DOHH2 (cell line): ENCODE results near the gene ANO10.

Experiments used
- H3F3A ChIP-seq: fragments of 200-600 bp; sonication (generic), shearing (Covaris generic); 2 replicates; pipeline ENCODE4 v1.6.0; 2016; ENCODE audit warnings: antibody characterized with exemption, mild to moderate bottlenecking; ENCODE audit not compliant: control insufficient read depth, insufficient read depth
- H3K27ac ChIP-seq: fragments of 200-600 bp; sonication (generic); 2 replicates; pipeline ENCODE4 v1.5.1; 2014; ENCODE audit warnings: low read depth, mild to moderate bottlenecking, low read length, moderate library complexity
- H3K27me3 ChIP-seq: fragments of 200-600 bp; sonication (generic); 2 replicates; pipeline ENCODE4 v1.6.1; 2014; ENCODE audit warnings: mild to moderate bottlenecking, low read length, mixed read lengths; ENCODE audit not compliant: control insufficient read depth
- H3K36me3 ChIP-seq: fragments of 200-600 bp; sonication (generic); 2 replicates; pipeline ENCODE4 v1.6.1; 2014; ENCODE audit warnings: mild to moderate bottlenecking, low read length, moderate library complexity, mixed read lengths; ENCODE audit not compliant: control insufficient read depth
- H3K4me1 ChIP-seq: fragments of 200-600 bp; sonication (generic); 2 replicates; pipeline ENCODE4 v1.6.1; 2014; ENCODE audit warnings: mild to moderate bottlenecking, low read length, mixed read lengths; ENCODE audit not compliant: control insufficient read depth
- H3K4me2 ChIP-seq: fragments of 200-600 bp; sonication (generic); 2 replicates; pipeline ENCODE4 v1.6.0; 2014; ENCODE audit warnings: mild to moderate bottlenecking, low read length, moderate library complexity
- H3K4me3 ChIP-seq: fragments of 200-600 bp; sonication (generic); 2 replicates; pipeline ENCODE4 v1.5.1; 2014; ENCODE audit warnings: mild to moderate bottlenecking, low read length, mixed read lengths
- H3K79me2 ChIP-seq: fragments of 200-600 bp; sonication (generic); 2 replicates; pipeline ENCODE4 v1.6.1; 2014; ENCODE audit warnings: mild to moderate bottlenecking, low read length, mixed read lengths; ENCODE audit not compliant: control insufficient read depth
- H3K9me2 ChIP-seq: fragments of 200-600 bp; sonication (generic); replicated peaks from 2 replicates; pipeline ENCODE4 v1.6.1; 2014; ENCODE audit warnings: mild to moderate bottlenecking, low read length, mixed read lengths; ENCODE audit not compliant: control insufficient read depth
- H3K9me3 ChIP-seq: fragments of 200-600 bp; sonication (generic); 2 replicates; pipeline ENCODE4 v1.6.1; 2014; ENCODE audit warnings: antibody characterized with exemption, low read length, mixed read lengths; ENCODE audit not compliant: control insufficient read depth, insufficient read depth
- H4K20me1 ChIP-seq: fragments of 200-600 bp; sonication (generic); 2 replicates; pipeline ENCODE4 v1.6.0; 2014; ENCODE audit warnings: low read depth, mild to moderate bottlenecking, antibody characterized with exemption, low read length, moderate library complexity; ENCODE audit not compliant: control insufficient read depth, insufficient read depth
- EZH2phosphoT487 ChIP-seq: fragments of 200-600 bp; sonication (generic); IDR thresholded peaks from 2 replicates; pipeline ENCODE4 v1.6.1; 2017; ENCODE audit warnings: borderline replicate concordance, mild to moderate bottlenecking, antibody characterized with exemption, low read length, moderate library complexity, mixed read lengths
- TF ChIP-seq, protein P1 (sequence below): fragments of 200-600 bp; sonication (generic); IDR thresholded peaks from one replicate; pipeline ENCODE4 v1.5.1; 2014; ENCODE audit warnings: antibody characterized with exemption, mild to moderate bottlenecking, low read depth, low read length; ENCODE audit not compliant: poor library complexity, severe bottlenecking

The ANO10 gene

DNA sequence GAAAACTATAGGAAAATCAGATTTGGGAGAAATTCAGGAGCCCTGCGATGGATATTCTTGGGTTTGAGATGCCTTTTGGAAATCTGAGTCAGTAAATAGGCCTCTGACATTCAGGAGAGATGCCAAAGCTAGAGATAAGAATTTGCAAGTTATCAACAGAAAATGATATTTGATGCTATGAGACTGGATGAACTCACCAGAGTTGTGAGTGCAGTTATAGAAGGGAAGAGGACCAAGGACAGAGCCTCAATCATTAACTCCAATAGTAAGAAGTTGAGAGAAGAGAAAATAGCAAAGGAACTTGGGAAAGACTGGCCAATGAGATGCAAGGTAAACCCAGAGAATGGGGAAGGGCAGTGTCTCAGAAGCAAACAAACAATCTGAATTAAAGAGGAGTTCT, 7.9 kb upstream of the ANO10 start:
- Histone ChIP-seq H3K4me2 (no peak overlapping the region), H3F3A (no peaks in the 10 kb centered on the region), H3K9me2 (no peaks in the 10 kb centered on the region), H3K27me3 (no peaks in the 10 kb centered on the region), H3K9me3 (no peaks in the 10 kb centered on the region), H3K4me1 (no peaks in the 10 kb centered on the region), H3K27ac (no peak overlapping the region), H3K36me3 (no peaks in the 10 kb centered on the region), H3K4me3 (no peak overlapping the region), H4K20me1 (no peaks in the 10 kb centered on the region), H3K79me2 (no peaks in the 10 kb centered on the region)
- no peak for TF ChIP-seq EZH2phosphoT487

DNA sequence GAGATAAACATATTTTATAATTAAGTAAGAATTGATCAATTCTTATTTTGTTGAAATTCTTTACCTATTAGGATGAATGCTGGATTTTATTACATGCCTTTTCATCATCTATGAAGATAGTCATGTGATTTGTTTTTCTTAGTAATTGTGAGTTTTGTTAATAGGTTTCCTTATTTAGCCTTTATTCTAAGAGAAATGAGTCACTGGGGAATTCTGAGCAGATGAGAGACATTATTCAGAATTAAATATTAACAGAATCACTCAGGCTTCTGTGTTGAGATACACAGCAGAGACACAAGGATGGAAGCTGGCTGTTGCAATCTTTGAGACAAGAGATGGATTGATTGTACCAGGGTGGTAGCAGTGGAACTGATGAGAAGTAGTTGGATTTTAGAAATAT, 7.4 kb upstream of the ANO10 start:
- no peak overlapping the region for H3K4me3 ChIP-seq

DNA sequence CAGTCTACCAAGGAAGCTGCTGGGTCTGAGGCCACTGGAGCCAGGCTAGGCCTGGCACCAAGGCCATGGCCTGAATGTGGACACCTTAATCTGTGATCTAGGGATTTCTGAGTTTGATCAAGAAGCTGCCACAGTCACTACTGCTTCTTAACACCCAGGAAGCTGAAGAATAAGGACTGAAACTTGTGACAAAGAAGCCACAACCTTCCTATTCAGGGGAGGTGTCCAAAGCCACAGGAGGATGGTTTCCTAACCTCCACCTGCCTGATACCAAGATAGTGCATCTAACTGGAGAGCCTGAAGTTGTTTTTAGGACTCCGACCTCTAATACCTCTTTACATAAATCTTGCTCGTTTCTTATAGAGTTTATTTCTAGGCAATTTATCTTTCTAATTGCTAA, 5.5 kb upstream of the ANO10 start:
- peaks cover 4% of the 10 kb centered on the region for H3K4me1 ChIP-seq
- no peaks in the 10 kb centered on the region for H3K27me3 ChIP-seq
- no peaks in the 10 kb centered on the region for H3K9me2 ChIP-seq
- no peak overlapping the region for H3K27ac ChIP-seq
- H4K20me1 ChIP-seq = no peaks in the 10 kb centered on the region
- H3K36me3 ChIP-seq = no peaks in the 10 kb centered on the region
- no peaks in the 10 kb centered on the region for H3F3A ChIP-seq
- H3K4me3 ChIP-seq = no peak overlapping the region
- TF ChIP-seq, protein P1, sequence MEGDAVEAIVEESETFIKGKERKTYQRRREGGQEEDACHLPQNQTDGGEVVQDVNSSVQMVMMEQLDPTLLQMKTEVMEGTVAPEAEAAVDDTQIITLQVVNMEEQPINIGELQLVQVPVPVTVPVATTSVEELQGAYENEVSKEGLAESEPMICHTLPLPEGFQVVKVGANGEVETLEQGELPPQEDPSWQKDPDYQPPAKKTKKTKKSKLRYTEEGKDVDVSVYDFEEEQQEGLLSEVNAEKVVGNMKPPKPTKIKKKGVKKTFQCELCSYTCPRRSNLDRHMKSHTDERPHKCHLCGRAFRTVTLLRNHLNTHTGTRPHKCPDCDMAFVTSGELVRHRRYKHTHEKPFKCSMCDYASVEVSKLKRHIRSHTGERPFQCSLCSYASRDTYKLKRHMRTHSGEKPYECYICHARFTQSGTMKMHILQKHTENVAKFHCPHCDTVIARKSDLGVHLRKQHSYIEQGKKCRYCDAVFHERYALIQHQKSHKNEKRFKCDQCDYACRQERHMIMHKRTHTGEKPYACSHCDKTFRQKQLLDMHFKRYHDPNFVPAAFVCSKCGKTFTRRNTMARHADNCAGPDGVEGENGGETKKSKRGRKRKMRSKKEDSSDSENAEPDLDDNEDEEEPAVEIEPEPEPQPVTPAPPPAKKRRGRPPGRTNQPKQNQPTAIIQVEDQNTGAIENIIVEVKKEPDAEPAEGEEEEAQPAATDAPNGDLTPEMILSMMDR = no peak
- TF ChIP-seq EZH2phosphoT487 = no peak
- no peak overlapping the region for H3K4me2 ChIP-seq
- no peaks in the 10 kb centered on the region for H3K9me3 ChIP-seq
- H3K79me2 ChIP-seq = no peaks in the 10 kb centered on the region

More for the DNA sequence above, 7.4 kb upstream of the ANO10 start:
- Histone ChIP-seq H3K27me3 (no peaks in the 10 kb centered on the region), H3K27ac (no peak overlapping the region), H3K36me3 (no peaks in the 10 kb centered on the region), H3F3A (no peaks in the 10 kb centered on the region), H3K79me2 (no peaks in the 10 kb centered on the region), H3K4me2 (no peak overlapping the region), H3K9me3 (no peaks in the 10 kb centered on the region), H3K9me2 (no peaks in the 10 kb centered on the region), H4K20me1 (no peaks in the 10 kb centered on the region), H3K4me1 (no peaks in the 10 kb centered on the region)
- TF ChIP-seq, protein P1 = no peak
- TF ChIP-seq EZH2phosphoT487 = no peak

DNA sequence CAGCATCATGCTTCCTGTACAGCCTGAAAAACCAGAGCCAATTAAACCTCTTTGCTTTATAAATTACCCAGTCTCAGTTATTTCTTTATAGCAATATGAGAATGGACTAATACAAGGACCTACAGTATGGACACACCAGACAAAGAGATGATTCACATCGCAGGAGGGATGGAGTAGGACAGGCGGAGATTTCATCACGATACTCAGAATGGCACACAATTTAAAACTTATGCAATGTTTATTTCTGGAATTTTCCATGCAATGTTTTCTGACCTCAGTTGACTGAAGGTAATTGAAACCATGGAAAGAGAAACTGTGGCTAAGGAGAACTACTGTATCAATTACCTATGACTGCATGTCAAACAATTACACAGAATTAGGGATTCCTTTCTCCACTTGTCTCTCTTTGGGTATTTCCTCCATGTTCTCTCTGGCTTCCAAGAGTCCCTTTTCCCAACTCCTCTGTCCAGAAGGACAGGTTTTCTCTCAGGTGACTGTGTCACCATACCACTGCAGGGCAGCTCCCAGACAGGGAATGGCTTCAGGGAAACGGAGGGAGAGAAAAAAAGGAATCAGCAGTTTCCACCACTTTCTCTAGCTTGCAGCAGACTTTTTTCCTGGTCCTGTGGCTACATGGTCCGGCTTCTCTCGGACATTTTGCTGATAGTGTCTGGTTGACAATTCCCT, 3.0 kb upstream of the ANO10 start:
- Histone ChIP-seq H3K27me3 (peaks cover 17% of the 10 kb centered on the region), H3K4me1 (peaks cover 13% of the 10 kb centered on the region), H3K9me2 (no peaks in the 10 kb centered on the region), H3K27ac (no peak overlapping the region), H3K4me3 (no peak overlapping the region), H3K79me2 (no peaks in the 10 kb centered on the region), H3F3A (no peaks in the 10 kb centered on the region), H3K4me2 (no peak overlapping the region), H4K20me1 (no peaks in the 10 kb centered on the region), H3K9me3 (no peaks in the 10 kb centered on the region), H3K36me3 (no peaks in the 10 kb centered on the region)
- no peak for TF ChIP-seq EZH2phosphoT487
- TF ChIP-seq, protein P1 = no peak
